Pulmonary artery endothelial cell (primary cell): ENCODE measurements around the gene KCNK17. TPM values are rescaled to one million over a fixed set of nuclear protein-coding genes. Genes with fewer than 3 reads are reported as not detected.

Experiments
- DNase-seq: peaks from one replicate; pipeline ENCODE4 v3.0.0-alpha.2; 2011; ENCODE audit warnings: low read depth, low spot score
- total RNA-seq: library from RNA; depleted of rRNA; stranded (reverse); fragments of >200 nt; gene quantifications from 2 replicates; pipeline ENCODE4 v1.2.3, GENCODE V29; 2014

The KCNK17 gene
- total RNA-seq, 1 donor from 2014 or later: not detected

- no peak for DNase-seq
Observed at GRCh38 chr6:39269961-39270360, 44.3 kb downstream of the KCNK17 start.

GRCh38 chr6:39268721-39269120, 45.5 kb downstream of the KCNK17 start:
- no peak for DNase-seq

DNA sequence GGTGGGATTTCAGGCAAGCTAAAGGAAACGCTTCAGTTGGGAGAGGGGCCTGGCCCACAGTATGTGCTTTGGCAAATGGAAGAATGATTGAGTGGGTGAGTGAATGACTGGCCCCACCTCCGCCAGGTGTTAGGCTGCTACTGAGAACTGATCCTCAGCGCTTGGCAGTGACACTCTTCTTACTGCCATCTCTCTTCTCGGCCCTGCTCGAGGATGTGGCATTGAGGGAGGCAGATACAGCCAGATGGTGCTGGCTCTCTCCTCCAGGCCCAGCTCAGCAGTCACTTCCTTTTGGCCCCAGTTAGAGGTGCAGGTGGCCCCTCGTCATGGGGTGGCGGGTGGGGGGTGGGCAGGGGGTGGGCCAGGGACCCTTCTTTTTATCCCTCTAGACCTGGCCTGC, 46.0 kb downstream of the KCNK17 start:
- no peak for DNase-seq

GRCh38 chr6:39266782-39267355, 47.4 kb downstream of the KCNK17 start:
- no peak for DNase-seq

DNA sequence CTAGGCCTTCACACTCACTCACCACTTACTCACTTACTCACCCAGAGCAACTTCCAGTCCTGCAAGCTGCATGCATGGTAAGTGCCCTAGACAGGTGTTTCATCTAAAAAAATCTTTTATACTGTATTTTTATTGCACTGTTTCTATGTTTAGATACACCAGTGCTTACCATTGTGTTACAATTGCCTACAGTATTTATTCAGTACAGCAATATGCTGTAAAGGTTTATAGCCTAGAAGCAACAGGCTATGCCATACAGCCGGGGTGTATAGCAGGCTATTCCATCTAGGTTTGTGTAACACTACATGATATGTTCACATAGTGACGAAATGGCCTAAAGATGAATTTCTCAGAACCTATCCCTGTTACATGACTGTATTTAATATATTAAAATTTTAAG, 47.8 kb downstream of the KCNK17 start:
- no peak for DNase-seq

- no peak for DNase-seq
Observed at GRCh38 chr6:39263303-39264037, 50.7 kb downstream of the KCNK17 start.

- DNase-seq: no peak
Observed at GRCh38 chr6:39261751-39262150, 52.5 kb downstream of the KCNK17 start.

- DNase-seq: no peak
Observed at GRCh38 chr6:39260953-39261352, 53.3 kb downstream of the KCNK17 start.

DNA sequence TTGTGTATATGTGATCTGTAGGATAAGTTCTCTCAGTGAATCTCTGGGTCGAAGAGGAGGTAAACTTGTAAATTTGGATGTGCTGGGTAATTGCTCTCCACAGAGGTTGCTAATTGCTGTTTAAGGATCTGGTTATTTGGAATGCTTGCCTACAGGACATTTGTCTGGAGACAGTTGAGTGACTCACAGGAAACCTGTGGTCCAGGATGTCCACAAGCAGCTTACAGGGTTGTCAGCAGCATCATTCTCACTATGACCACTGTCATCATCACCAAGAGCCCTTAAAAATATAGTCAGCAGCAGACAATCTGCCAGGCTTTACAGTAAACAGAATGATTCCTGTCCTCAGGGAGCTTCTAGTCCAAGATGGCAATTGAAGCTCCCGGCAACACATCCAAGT, 53.8 kb downstream of the KCNK17 start:
- DNase-seq: no peak

GRCh38 chr6:39256294-39256940, 57.8 kb downstream of the KCNK17 start:
- no peak for DNase-seq

GRCh38 chr6:39254999-39255535, 59.2 kb downstream of the KCNK17 start:
- DNase-seq: no peak

DNA sequence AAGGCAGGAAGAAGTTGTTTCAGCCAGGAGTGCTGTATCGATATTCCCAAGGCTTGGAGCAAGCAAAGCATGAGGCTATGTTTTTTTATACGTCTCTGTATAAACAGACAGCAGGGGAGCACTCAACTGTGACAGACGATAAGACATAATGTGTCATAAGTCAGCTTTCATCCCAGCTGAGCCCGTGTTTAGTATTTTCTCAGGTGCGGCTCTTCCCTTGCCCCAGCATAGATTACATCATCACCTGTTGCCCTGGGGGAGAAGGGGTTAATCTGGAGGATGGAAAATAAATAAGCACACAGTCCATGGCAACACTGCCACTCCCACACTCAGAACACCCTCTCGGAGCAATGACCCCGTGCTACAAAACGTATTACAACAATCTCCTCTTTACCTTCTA, 62.8 kb downstream of the KCNK17 start:
- DNase-seq: no peak

- no peak for DNase-seq
Observed at GRCh38 chr6:39250507-39250906, 63.7 kb downstream of the KCNK17 start.

GRCh38 chr6:39249278-39249677, 64.9 kb downstream of the KCNK17 start:
- DNase-seq: no peak

Other genes starting within 250 kb of the KCNK17 start
- 9.4 and 10.4 TPM in 2 replicates for gene SAYSD1, start 199.2 kb downstream of the KCNK17 start, total RNA-seq
- gene KCNK5, start 84.9 kb downstream of the KCNK17 start, total RNA-seq: not detected in 2 replicates
- gene KCNK16, start 8.3 kb upstream of the KCNK17 start, total RNA-seq: not detected in 2 replicates